SK-N-SH treated with all-trans-retinoic acid at 6 μM for 48 hours (cell line): ENCODE results near the gene IL17C.

Experiments used
- ARNTL ChIP-seq: fragments of 450-650 bp; formaldehyde crosslinking; IDR thresholded peaks from 2 replicates; pipeline ENCODE4 v1.5.0; 2020; ENCODE audit warnings: low read depth, mild to moderate bottlenecking, moderate library complexity, borderline replicate concordance
- BACH2 ChIP-seq: fragments of 250-450 bp; sonication (Bioruptor Pico); IDR thresholded peaks from 2 replicates; pipeline ENCODE4 v1.9.0; 2021; ENCODE audit warnings: mild to moderate bottlenecking, borderline replicate concordance
- ESRRG ChIP-seq: fragments of 250-450 bp; sonication (Bioruptor Pico); IDR thresholded peaks from 2 replicates; pipeline ENCODE4 v1.6.1; 2021; ENCODE audit warnings: mild to moderate bottlenecking
- GLIS3 ChIP-seq: fragments of 250-450 bp; sonication (Bioruptor Pico); IDR thresholded peaks from 2 replicates; pipeline ENCODE4 v1.5.0; 2020; ENCODE audit warnings: mild to moderate bottlenecking, moderate library complexity
- OSR1 ChIP-seq: fragments of 250-450 bp; sonication (Bioruptor Pico); IDR thresholded peaks from 2 replicates; pipeline ENCODE4 v1.8.0; 2022; ENCODE audit warnings: moderate library complexity, mild to moderate bottlenecking, inconsistent platforms
- PPARA ChIP-seq: fragments of 250-450 bp; sonication (Bioruptor Pico); IDR thresholded peaks from 2 replicates; pipeline ENCODE4 v1.5.0; 2020; ENCODE audit warnings: mild to moderate bottlenecking, borderline replicate concordance
- RARB ChIP-seq: fragments of 250-450 bp; sonication (Bioruptor Pico); IDR thresholded peaks from 2 replicates; pipeline ENCODE4 v1.8.0; 2021; ENCODE audit warnings: mild to moderate bottlenecking, moderate library complexity
- SNAI2 ChIP-seq: fragments of 250-450 bp; sonication (Bioruptor Pico); IDR thresholded peaks from 2 replicates; pipeline ENCODE4 v1.5.0; 2020; ENCODE audit warnings: mild to moderate bottlenecking, moderate library complexity
- TSHZ2 ChIP-seq: fragments of 250-450 bp; sonication (Bioruptor Pico); IDR thresholded peaks from 2 replicates; pipeline ENCODE4 v1.5.0; 2020; ENCODE audit warnings: mild to moderate bottlenecking, moderate library complexity
- ZC3H10 ChIP-seq: fragments of 250-450 bp; sonication (Bioruptor Pico); IDR thresholded peaks from 2 replicates; pipeline ENCODE4 v1.5.1; 2021; ENCODE audit warnings: mild to moderate bottlenecking, moderate library complexity
- ZFP3 ChIP-seq: fragments of 250-450 bp; sonication (Bioruptor Pico); IDR thresholded peaks from 2 replicates; pipeline ENCODE4 v1.5.0; 2020; ENCODE audit warnings: mild to moderate bottlenecking, moderate library complexity
- ZNF565 ChIP-seq: fragments of 450-650 bp; formaldehyde crosslinking; conservative IDR thresholded peaks from 2 replicates; pipeline ENCODE4 v1.5.0; 2020; ENCODE audit warnings: low read depth, mild to moderate bottlenecking, moderate library complexity
- ZNF70 ChIP-seq: fragments of 450-650 bp; formaldehyde crosslinking; IDR thresholded peaks from 2 replicates; pipeline ENCODE4 v1.5.0; 2020; ENCODE audit warnings: mild to moderate bottlenecking, moderate library complexity

- no peak for TF ChIP-seq RARB (CRISPR knock-in tag)
- TF ChIP-seq TSHZ2, result no peak
- no peak for TF ChIP-seq BACH2 (CRISPR knock-in tag)
- no peak for TF ChIP-seq SNAI2 (CRISPR knock-in tag)
- TF ChIP-seq ZFP3 (CRISPR knock-in tag), result no peak
- TF ChIP-seq ZNF70, result no peak
- no peak for TF ChIP-seq GLIS3 (CRISPR knock-in tag)
- no peak for TF ChIP-seq ZNF565
- no peak for TF ChIP-seq ARNTL (CRISPR knock-in tag)
- TF ChIP-seq ESRRG (CRISPR knock-in tag), result no peak
- no peak for TF ChIP-seq ZC3H10 (CRISPR knock-in tag)
- TF ChIP-seq PPARA (CRISPR knock-in tag), result no peak
- no peak for TF ChIP-seq OSR1 (CRISPR knock-in tag)
Measured at GRCh38 chr16:88649195-88649923, 11.0 kb downstream of the IL17C start.
